NK-92 (cell line): Measurements from ENCODE around the gene PDE2A.

Experiments
- DNase-seq: peaks from one replicate; lab custom pipeline; 2025; ENCODE audit not compliant: unreplicated experiment; lab: John Stamatoyannopoulos, UW

The PDE2A gene

DNA sequence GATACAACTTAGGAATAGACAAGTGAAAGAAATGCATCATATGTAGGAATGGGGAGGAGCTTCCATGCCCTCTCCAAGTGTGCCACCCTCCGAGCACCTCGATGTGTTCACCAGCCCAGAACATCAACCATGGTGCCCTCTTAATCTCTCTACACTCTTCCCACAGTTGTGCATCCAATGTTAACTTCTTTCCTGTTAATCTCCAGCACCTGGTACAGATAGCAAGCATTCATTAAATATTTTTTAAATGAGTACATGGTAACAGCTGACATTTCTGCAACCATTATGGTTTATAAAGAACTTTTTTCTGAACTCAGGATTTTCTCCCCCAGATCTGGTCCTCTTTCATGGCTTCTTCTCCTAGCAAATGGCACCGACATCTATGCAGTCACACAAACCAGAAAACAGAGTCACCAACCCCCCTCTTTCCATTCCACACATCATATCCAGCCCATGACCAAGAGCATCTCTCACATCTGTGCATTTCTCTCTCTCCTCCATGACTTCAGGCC is 121.8 kb downstream of the PDE2A start:
- DNase-seq: no peak

DNA sequence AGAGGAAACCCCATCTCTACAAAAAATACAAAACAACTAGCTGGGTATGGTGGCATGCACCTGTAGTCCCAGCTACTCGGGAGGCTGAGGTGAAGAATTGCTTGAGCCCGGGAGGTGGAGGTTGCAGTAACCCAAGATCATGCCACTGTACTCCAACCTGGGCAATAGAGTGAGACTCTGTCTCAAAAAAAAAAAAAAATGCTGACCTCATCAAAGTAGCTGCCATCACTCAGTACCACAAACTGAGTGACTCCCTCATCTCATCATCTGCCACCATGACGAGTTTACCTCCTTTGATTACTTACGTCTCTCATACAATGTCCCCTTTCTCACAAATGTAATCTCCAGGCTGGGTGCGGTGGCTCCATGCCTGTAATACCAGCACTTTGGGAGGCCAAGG is 122.7 kb downstream of the PDE2A start:
- DNase-seq: no peak

GRCh38 chr11:72548463-72548862 is 125.8 kb downstream of the PDE2A start:
- DNase-seq: no peak

- DNase-seq: no peak
Measured at GRCh38 chr11:72546866-72547265, 127.4 kb downstream of the PDE2A start.

- DNase-seq: no peak
Measured at GRCh38 chr11:72544589-72544988, 129.6 kb downstream of the PDE2A start.

DNA sequence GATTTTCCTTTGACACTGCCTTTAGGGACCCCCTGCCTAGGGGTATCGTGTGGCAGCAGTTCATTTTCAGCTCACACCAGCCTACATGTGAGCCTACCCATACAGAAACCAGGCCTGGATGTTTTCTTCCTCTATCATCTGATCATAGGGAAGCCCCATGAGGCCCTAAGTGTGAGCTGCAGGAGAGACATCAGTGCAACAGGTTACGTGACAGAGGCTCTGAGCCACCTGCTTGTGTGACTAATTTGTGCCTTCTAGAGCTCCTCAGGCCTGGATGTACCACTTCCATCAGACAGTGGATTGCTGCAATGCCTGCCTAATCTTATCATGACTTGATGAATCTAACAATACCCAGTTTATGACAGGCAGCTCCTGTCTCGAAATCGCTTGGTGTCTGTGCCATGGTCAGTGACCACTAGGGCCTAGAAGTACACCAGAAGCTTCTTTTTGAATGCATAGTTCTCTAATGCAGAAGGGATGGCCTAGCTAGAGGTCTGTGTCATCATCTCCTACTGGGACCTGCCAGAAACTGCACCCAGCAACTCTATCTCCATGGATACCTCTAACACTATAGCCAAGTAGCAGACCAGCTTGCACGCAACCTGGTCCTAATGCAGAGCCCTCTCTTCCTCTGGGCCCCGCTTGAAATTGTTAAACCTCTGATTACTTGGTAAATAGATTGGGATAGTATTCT is 130.2 kb downstream of the PDE2A start:
- DNase-seq: no peak

DNA sequence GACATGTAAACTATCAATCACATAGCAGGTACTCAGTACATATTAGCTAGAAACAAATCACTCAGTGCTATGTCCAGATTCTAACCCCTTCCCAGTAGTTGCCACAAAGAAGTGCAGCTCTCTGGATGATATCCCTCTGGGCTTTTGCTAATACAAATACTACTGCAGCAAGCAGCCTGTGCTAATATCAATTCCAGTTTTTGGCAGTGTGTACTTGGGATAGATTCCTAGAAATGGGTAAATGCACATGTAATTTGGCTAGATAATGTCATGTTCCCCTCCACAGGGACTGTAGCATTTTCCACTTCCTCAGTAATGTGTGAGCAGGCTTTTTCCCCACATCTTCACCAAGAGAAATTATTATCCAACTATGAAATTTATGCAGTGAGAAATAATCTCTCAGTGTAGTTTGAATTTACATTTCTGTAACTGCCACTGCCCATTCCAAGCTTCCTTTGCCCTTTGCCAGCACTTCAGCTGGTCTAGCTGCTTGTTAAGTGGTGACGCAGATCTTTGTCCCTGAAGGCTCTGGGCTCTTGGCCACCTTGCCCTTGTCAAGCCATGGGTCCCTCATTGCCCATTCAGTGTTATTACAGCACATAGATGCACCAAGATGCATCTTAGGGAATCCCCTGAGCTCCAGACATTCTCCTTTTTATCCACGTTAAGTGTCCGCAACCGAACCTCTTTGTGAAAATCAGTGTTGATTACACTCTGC is 132.8 kb downstream of the PDE2A start:
- DNase-seq: no peak

GRCh38 chr11:72537051-72537450 is 137.2 kb downstream of the PDE2A start:
- no peak for DNase-seq

DNA sequence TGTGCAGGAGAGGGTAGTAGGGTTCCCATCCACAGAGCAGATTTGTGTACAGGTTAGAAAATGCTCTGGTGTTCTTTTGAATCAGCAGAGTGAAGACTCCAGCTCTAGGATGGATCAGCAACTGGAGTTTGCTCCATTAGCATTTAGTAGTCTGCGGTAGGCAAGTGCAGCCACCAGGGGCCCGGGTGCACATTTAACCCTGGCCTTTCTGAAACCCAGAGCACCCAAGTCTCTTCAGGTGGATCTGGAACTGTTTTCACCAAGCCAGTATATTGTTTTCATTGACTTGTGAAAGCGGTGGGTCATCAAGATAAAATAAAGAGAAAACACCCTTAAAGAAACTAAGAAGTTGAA is 139.1 kb downstream of the PDE2A start:
- DNase-seq: no peak

- DNase-seq: no peak
Measured at GRCh38 chr11:72534371-72535193, 139.6 kb downstream of the PDE2A start.

- DNase-seq: no peak
Measured at GRCh38 chr11:72529068-72529467, 145.2 kb downstream of the PDE2A start.

- no peak for DNase-seq
Measured at GRCh38 chr11:72528121-72528520, 146.1 kb downstream of the PDE2A start.
